SK-N-SH treated with all-trans-retinoic acid at 6 μM for 48 hours (cell line): ENCODE measurements around the gene FFAR4.

Source experiments
- ARNTL ChIP-seq: fragments of 450-650 bp; formaldehyde crosslinking; IDR thresholded peaks from 2 replicates; pipeline ENCODE4 v1.5.0; 2020; ENCODE audit warnings: low read depth, mild to moderate bottlenecking, moderate library complexity, borderline replicate concordance
- CSDC2 ChIP-seq: fragments of 250-450 bp; sonication (Bioruptor Pico); IDR thresholded peaks from 2 replicates; pipeline ENCODE4 v1.5.0; 2020; ENCODE audit warnings: mild to moderate bottlenecking, moderate library complexity
- PPARA ChIP-seq: fragments of 250-450 bp; sonication (Bioruptor Pico); IDR thresholded peaks from 2 replicates; pipeline ENCODE4 v1.5.0; 2020; ENCODE audit warnings: mild to moderate bottlenecking, borderline replicate concordance
- RARB ChIP-seq: fragments of 250-450 bp; sonication (Bioruptor Pico); IDR thresholded peaks from 2 replicates; pipeline ENCODE4 v1.8.0; 2021; ENCODE audit warnings: mild to moderate bottlenecking, moderate library complexity
- TCF4 ChIP-seq: fragments of 250-450 bp; sonication (Bioruptor Pico); IDR thresholded peaks from 2 replicates; pipeline ENCODE4 v1.8.0; 2021; ENCODE audit warnings: mild to moderate bottlenecking, moderate library complexity, borderline replicate concordance
- ZC3H10 ChIP-seq: fragments of 250-450 bp; sonication (Bioruptor Pico); IDR thresholded peaks from 2 replicates; pipeline ENCODE4 v1.5.1; 2021; ENCODE audit warnings: mild to moderate bottlenecking, moderate library complexity
- ZFP3 ChIP-seq: fragments of 250-450 bp; sonication (Bioruptor Pico); IDR thresholded peaks from 2 replicates; pipeline ENCODE4 v1.5.0; 2020; ENCODE audit warnings: mild to moderate bottlenecking, moderate library complexity
- ZFP30 ChIP-seq: fragments of 450-650 bp; formaldehyde crosslinking; IDR thresholded peaks from 2 replicates; pipeline ENCODE4 v1.5.0; 2022; ENCODE audit warnings: mild to moderate bottlenecking, moderate library complexity
- TF ChIP-seq, protein P1 (sequence below): fragments of 250-450 bp; sonication (Bioruptor Pico); IDR thresholded peaks from 2 replicates; pipeline ENCODE4 v1.8.0; 2020; ENCODE audit warnings: mild to moderate bottlenecking, moderate library complexity, borderline replicate concordance
- TF ChIP-seq, protein P2 (sequence below): fragments of 250-450 bp; sonication (Bioruptor Pico); IDR thresholded peaks from 2 replicates; pipeline ENCODE4 v1.5.0; 2020; ENCODE audit warnings: mild to moderate bottlenecking, moderate library complexity
- TF ChIP-seq, protein P3 (sequence below): fragments of 250-450 bp; sonication (Bioruptor Pico); IDR thresholded peaks from 2 replicates; pipeline ENCODE4 v1.5.1; 2021; ENCODE audit warnings: mild to moderate bottlenecking, moderate library complexity
- TF ChIP-seq, protein P4 (sequence below): fragments of 250-450 bp; sonication (Bioruptor Pico); IDR thresholded peaks from 2 replicates; pipeline ENCODE4 v1.5.1; 2020; ENCODE audit warnings: low read depth, mild to moderate bottlenecking, moderate library complexity

DNA sequence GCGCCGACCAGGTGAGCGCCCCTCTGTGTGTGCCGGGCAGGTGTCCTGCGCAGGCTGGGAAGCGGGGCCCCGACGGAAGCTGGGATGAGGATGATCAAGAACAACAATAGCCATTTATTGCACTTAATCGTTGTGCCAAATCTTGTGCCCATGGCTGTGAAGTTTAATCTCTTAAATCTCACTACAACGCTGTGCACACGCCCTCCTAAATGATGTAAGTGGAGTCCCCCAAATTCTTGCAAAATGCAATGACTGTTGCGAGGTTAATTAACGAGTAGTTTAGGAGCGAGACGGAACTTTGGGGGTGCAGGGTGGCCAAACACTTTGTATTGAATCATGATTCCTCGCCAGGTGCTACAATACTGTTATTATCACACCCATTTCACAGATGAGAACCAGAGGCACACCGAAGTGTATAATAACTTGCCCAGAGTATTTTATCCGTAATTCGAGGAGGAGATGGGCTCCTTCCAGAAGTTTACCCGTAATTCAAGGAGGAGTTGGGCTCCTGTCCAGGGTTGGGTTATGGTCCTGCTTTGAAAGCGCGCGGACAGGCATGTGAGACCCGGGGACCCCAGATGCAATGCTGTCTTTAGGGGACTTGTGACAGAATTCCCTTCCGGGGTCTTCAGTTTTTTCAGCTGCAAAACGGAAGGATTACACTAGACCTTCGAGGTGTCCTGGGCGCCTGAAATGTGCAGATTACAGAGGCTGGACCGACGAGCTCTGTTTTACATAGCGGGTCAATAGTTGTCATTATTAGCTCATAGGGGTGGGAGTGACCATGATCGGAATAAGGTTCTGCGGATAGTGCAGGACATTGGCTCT is 1.0 kb downstream of the FFAR4 start:
- TF ChIP-seq RARB (CRISPR knock-in tag) (no peak), CSDC2 (CRISPR knock-in tag) (no peak), TCF4 (CRISPR knock-in tag) (no peak), ZFP3 (CRISPR knock-in tag) (no peak), PPARA (CRISPR knock-in tag) (no peak), ARNTL (CRISPR knock-in tag) (no peak), ZFP30 (CRISPR knock-in tag) (no peak), ZC3H10 (CRISPR knock-in tag) (no peak)
- TF ChIP-seq, protein P1, sequence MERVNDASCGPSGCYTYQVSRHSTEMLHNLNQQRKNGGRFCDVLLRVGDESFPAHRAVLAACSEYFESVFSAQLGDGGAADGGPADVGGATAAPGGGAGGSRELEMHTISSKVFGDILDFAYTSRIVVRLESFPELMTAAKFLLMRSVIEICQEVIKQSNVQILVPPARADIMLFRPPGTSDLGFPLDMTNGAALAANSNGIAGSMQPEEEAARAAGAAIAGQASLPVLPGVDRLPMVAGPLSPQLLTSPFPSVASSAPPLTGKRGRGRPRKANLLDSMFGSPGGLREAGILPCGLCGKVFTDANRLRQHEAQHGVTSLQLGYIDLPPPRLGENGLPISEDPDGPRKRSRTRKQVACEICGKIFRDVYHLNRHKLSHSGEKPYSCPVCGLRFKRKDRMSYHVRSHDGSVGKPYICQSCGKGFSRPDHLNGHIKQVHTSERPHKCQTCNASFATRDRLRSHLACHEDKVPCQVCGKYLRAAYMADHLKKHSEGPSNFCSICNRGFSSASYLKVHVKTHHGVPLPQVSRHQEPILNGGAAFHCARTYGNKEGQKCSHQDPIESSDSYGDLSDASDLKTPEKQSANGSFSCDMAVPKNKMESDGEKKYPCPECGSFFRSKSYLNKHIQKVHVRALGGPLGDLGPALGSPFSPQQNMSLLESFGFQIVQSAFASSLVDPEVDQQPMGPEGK (CRISPR knock-in tag), result no peak
- TF ChIP-seq, protein P2, sequence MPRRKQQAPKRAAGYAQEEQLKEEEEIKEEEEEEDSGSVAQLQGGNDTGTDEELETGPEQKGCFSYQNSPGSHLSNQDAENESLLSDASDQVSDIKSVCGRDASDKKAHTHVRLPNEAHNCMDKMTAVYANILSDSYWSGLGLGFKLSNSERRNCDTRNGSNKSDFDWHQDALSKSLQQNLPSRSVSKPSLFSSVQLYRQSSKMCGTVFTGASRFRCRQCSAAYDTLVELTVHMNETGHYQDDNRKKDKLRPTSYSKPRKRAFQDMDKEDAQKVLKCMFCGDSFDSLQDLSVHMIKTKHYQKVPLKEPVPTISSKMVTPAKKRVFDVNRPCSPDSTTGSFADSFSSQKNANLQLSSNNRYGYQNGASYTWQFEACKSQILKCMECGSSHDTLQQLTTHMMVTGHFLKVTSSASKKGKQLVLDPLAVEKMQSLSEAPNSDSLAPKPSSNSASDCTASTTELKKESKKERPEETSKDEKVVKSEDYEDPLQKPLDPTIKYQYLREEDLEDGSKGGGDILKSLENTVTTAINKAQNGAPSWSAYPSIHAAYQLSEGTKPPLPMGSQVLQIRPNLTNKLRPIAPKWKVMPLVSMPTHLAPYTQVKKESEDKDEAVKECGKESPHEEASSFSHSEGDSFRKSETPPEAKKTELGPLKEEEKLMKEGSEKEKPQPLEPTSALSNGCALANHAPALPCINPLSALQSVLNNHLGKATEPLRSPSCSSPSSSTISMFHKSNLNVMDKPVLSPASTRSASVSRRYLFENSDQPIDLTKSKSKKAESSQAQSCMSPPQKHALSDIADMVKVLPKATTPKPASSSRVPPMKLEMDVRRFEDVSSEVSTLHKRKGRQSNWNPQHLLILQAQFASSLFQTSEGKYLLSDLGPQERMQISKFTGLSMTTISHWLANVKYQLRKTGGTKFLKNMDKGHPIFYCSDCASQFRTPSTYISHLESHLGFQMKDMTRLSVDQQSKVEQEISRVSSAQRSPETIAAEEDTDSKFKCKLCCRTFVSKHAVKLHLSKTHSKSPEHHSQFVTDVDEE, result no peak
- TF ChIP-seq, protein P3, sequence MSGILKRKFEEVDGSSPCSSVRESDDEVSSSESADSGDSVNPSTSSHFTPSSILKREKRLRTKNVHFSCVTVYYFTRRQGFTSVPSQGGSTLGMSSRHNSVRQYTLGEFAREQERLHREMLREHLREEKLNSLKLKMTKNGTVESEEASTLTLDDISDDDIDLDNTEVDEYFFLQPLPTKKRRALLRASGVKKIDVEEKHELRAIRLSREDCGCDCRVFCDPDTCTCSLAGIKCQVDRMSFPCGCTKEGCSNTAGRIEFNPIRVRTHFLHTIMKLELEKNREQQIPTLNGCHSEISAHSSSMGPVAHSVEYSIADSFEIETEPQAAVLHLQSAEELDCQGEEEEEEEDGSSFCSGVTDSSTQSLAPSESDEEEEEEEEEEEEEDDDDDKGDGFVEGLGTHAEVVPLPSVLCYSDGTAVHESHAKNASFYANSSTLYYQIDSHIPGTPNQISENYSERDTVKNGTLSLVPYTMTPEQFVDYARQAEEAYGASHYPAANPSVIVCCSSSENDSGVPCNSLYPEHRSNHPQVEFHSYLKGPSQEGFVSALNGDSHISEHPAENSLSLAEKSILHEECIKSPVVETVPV (CRISPR knock-in tag), result no peak
- TF ChIP-seq, protein P4, sequence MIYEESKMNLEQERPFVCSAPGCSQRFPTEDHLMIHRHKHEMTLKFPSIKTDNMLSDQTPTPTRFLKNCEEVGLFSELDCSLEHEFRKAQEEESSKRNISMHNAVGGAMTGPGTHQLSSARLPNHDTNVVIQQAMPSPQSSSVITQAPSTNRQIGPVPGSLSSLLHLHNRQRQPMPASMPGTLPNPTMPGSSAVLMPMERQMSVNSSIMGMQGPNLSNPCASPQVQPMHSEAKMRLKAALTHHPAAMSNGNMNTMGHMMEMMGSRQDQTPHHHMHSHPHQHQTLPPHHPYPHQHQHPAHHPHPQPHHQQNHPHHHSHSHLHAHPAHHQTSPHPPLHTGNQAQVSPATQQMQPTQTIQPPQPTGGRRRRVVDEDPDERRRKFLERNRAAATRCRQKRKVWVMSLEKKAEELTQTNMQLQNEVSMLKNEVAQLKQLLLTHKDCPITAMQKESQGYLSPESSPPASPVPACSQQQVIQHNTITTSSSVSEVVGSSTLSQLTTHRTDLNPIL (CRISPR knock-in tag), result no peak
